Mucosa of stomach (tissue), 1 donor: ENCODE measurements around the gene HINFP.
A peak's percentile ranks its signal among the peaks of the same experiment; 100 is the strongest.
"Not testable (repeated sequence)": the region's sequence is repeated elsewhere in the genome, so short reads cannot be mapped to it uniquely, and the experiment has no call there.

ENCODE experiments used
- H3K27me3 ChIP-seq: one replicate; pipeline ENCODE4 v1.7.0; 2013; ENCODE audit warnings: mild to moderate bottlenecking, low read length; ENCODE audit not compliant: control insufficient read depth, insufficient read depth
- H3K36me3 ChIP-seq: one replicate; pipeline ENCODE4 v1.7.0; 2013; ENCODE audit warnings: low read length; ENCODE audit not compliant: control insufficient read depth, insufficient read depth
- H3K4me1 ChIP-seq: one replicate; pipeline ENCODE4 v1.7.0; 2013; ENCODE audit warnings: mild to moderate bottlenecking, low read length; ENCODE audit not compliant: control insufficient read depth, insufficient read depth
- H3K4me3 ChIP-seq: one replicate; pipeline ENCODE4 v1.7.0; 2013; ENCODE audit warnings: low read length
- H3K9ac ChIP-seq: one replicate; pipeline ENCODE4 v1.7.0; 2013; ENCODE audit warnings: mild to moderate bottlenecking, low read length, moderate library complexity
- H3K9me3 ChIP-seq: one replicate; pipeline ENCODE4 v1.7.0; 2013; ENCODE audit warnings: mild to moderate bottlenecking, low read length, moderate library complexity; ENCODE audit not compliant: control insufficient read depth
- donor health status: Pancreatic carcinoma.

HINFP gene

GRCh38 chr11:119154178-119154577 is 32.8 kb downstream of the HINFP start:
- no peaks in the 10 kb centered on the region for H3K36me3 ChIP-seq
- H3K9me3 ChIP-seq, result no peaks in the 10 kb centered on the region
- peaks cover 4% of the 10 kb centered on the region for H3K4me1 ChIP-seq
- no peak overlapping the region for H3K4me3 ChIP-seq
- H3K9ac ChIP-seq, result no peak overlapping the region
- H3K27me3 ChIP-seq, result peaks cover 30% of the 10 kb centered on the region

GRCh38 chr11:119155733-119156492 is 34.5 kb downstream of the HINFP start:
- Histone ChIP-seq H3K9me3 (no peaks in the 10 kb centered on the region), H3K4me1 (no peaks in the 10 kb centered on the region), H3K36me3 (no peaks in the 10 kb centered on the region), H3K9ac (no peak overlapping the region), H3K27me3 (peaks cover 15% of the 10 kb centered on the region), H3K4me3 (no peak overlapping the region)

GRCh38 chr11:119156496-119156895 is 35.1 kb downstream of the HINFP start:
- Histone ChIP-seq H3K36me3 (no peaks in the 10 kb centered on the region), H3K27me3 (peaks cover 14% of the 10 kb centered on the region), H3K9ac (no peak overlapping the region), H3K4me1 (no peaks in the 10 kb centered on the region), H3K4me3 (no peak overlapping the region), H3K9me3 (no peaks in the 10 kb centered on the region)

GRCh38 chr11:119157063-119157462 is 35.7 kb downstream of the HINFP start:
- no peak overlapping the region for H3K9ac ChIP-seq

GRCh38 chr11:119158467-119158866 is 37.1 kb downstream of the HINFP start:
- no peaks in the 10 kb centered on the region for H3K36me3 ChIP-seq

More at GRCh38 chr11:119157063-119157462, 35.7 kb downstream of the HINFP start:
- H3K4me3 ChIP-seq, result no peak overlapping the region
- no peaks in the 10 kb centered on the region for H3K9me3 ChIP-seq
- peaks cover 14% of the 10 kb centered on the region for H3K27me3 ChIP-seq
- no peaks in the 10 kb centered on the region for H3K4me1 ChIP-seq
- H3K36me3 ChIP-seq, result no peaks in the 10 kb centered on the region

GRCh38 chr11:119160151-119160550 is 38.8 kb downstream of the HINFP start:
- H3K4me3 ChIP-seq, result no peak overlapping the region
- no peaks in the 10 kb centered on the region for H3K36me3 ChIP-seq
- peaks cover 3% of the 10 kb centered on the region for H3K27me3 ChIP-seq
- no peak overlapping the region for H3K9ac ChIP-seq
- no peaks in the 10 kb centered on the region for H3K9me3 ChIP-seq
- H3K4me1 ChIP-seq, result no peaks in the 10 kb centered on the region

More at GRCh38 chr11:119158467-119158866, 37.1 kb downstream of the HINFP start:
- Histone ChIP-seq H3K27me3 (peaks cover 9% of the 10 kb centered on the region), H3K9me3 (no peaks in the 10 kb centered on the region), H3K4me3 (no peak overlapping the region), H3K9ac (no peak overlapping the region), H3K4me1 (no peaks in the 10 kb centered on the region)

DNA sequence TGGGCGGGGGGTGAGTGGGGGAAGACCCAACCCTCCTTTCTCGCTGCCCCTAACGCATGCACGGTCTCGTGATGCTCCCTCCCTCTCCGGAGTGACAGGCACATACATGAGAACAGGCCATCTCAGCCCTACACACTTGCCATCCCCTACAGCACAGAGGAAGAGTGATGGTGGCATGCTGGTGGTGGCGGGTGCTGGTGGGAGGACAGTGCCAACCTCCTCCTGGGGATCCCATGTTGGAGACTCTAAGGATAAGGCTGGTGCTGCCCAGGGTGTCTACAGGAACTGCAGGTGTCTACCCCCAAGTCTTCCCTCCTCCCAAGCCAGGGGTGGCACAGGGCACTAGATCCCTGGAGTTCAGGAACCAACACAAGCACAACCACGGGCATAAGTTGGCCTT is 40.5 kb downstream of the HINFP start:
- H3K9ac ChIP-seq, result no peak overlapping the region
- no peaks in the 10 kb centered on the region for H3K9me3 ChIP-seq
- no peak overlapping the region for H3K4me3 ChIP-seq
- H3K27me3 ChIP-seq, result peaks cover 3% of the 10 kb centered on the region
- H3K4me1 ChIP-seq, result no peaks in the 10 kb centered on the region
- no peaks in the 10 kb centered on the region for H3K36me3 ChIP-seq

GRCh38 chr11:119166368-119167076 is 45.1 kb downstream of the HINFP start:
- H3K4me1 ChIP-seq, result peaks cover 15% of the 10 kb centered on the region
- no peaks in the 10 kb centered on the region for H3K9me3 ChIP-seq
- H3K36me3 ChIP-seq, result no peaks in the 10 kb centered on the region
- no peak overlapping the region for H3K9ac ChIP-seq
- no peak overlapping the region for H3K4me3 ChIP-seq
- H3K27me3 ChIP-seq, result no peaks in the 10 kb centered on the region

DNA sequence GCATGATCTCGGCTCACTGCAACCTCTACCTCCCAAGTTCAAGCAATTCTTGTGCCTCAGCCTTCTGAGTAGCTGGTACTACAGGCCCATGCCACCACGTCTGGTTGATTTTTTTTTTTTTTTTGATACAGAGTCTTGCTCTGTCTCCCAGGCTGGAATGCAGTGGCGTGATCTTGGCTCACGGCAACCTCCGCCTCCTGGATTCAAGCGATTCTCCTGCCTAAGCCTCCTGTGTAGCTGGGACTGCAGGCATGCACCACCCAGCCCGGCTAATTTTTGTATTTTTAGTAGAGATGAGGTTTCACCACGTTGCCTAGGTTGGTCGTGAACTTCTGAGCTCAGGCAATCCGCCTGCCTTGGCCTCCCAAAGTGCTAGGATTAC is 45.7 kb downstream of the HINFP start:
- H3K9me3 ChIP-seq, H3K9ac ChIP-seq, H3K36me3 ChIP-seq, H3K27me3 ChIP-seq, H3K4me3 ChIP-seq: not testable (repeated sequence)
- peaks cover 15% of the 10 kb centered on the region for H3K4me1 ChIP-seq

DNA sequence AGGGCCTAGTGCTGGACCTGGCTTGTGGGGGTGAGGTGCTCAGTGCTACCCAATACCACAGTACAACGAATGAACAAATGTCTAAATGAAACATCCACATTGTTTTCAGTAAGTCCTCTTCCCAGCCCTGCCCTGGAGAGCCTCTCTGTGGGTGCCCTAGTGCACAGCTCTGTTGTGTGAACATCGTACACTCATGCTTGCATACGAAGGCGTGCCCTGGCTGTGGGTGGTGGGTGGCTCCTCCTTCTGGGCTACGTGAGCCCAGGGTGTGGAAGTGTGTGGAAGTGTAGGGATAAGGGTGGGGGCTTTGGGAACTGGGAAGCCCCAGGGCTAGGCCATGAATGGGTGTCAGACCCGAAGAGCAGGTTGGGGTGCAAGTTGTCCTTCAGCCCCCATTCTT is 46.6 kb downstream of the HINFP start:
- H3K4me3 ChIP-seq, result peak overlapping the region; percentile 84
- no peaks in the 10 kb centered on the region for H3K36me3 ChIP-seq
- peaks cover 15% of the 10 kb centered on the region for H3K4me1 ChIP-seq
- H3K9ac ChIP-seq, result peak overlapping the region; percentile 96
- no peaks in the 10 kb centered on the region for H3K9me3 ChIP-seq
- H3K27me3 ChIP-seq, result no peaks in the 10 kb centered on the region

DNA sequence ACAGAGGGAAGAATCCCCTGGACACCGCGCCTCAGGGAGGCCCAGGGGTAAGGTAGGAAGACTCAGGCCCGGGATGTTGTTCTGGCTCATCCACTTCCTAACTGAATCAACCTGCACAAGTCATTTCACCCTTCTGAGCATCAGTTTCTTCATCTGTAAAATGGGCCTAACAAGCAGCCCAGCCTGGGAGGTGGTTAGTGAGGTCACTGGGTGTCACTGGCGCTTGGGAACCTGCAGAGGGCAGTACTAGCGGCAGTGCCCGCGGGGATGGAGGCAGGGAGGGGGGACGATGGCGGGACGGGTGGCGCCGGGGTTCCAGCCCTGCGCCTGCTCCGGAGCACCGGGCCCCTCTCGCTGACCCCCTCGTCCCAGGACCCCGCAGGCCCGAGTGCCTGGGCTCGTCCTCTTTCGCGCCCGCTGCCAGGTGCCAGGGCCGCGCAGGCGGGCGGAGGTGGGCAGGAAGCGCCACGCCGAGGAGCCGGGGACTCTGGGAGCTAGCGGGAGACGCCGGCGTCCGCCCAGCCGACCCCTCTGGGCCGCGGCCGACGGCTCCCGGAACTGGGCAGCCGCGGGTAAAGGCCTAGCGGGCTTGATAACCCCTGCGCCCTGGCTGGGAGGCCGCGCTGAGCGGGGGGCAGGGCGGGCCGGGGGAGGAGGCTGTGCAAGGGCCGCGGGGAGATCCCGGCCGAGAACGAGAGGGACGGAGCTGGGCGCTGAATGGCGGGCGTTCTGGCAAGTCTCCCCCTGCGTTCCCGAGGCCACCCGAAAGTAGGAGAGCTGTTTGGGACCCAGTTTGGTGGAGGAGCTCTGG is 47.3 kb downstream of the HINFP start, which contains the start of gene NLRX1:
Gene NLRX1, plus strand, starts transcription at position 255 of the 811 bp plus-strand sequence. CDS start 2,679 bp downstream, outside the sequence.
- H3K9me3 ChIP-seq, result no peaks in the 10 kb centered on the region
- no peaks in the 10 kb centered on the region for H3K36me3 ChIP-seq
- peak within 1 kb of the TSS; percentile 96 for H3K9ac ChIP-seq
- H3K4me1 ChIP-seq, result peaks cover 15% of the 10 kb centered on the region
- no peaks in the 10 kb centered on the region for H3K27me3 ChIP-seq
- H3K4me3 ChIP-seq, result peak within 1 kb of the TSS; percentile 84
